NCI-H2227 (cell line): ENCODE measurements around the gene BCLAF1.

Experiments used
- DNase-seq: peaks from one replicate; lab custom pipeline; 2025; ENCODE audit not compliant: unreplicated experiment; lab: John Stamatoyannopoulos, UW

BCLAF1 gene

DNA sequence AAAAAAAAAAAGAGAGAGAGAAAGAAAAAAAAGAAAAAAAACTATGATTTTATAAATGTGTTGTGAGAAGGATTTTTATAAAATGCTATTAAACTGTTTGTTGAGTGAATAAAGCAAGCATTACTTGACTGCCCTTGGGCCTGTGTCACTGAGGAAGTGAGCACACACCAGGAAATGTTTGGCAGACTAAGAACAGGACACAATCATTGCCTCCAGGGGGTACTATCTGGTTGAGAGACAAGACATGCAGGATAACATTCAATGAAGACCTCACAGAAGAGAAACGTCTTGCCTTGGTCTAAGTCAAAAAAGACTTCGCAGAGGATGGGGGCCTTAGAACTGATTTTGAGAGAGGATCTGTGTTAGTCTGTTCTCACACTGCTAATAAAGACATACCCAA is 80.2 kb downstream of the BCLAF1 start:
- no peak for DNase-seq

GRCh38 chr6:136208783-136209182 is 80.9 kb downstream of the BCLAF1 start:
- DNase-seq: no peak
